Hematopoietic multipotent progenitor cell treated with erythropoietin and hydrocortisone succinate and interleukin-3 and kit ligand, for 4 days (in vitro differentiated cells): Measurements from ENCODE around the gene DTNB.
"Not testable (repeated sequence)": the region's sequence is repeated elsewhere in the genome, so short reads cannot be mapped to it uniquely, and the experiment has no call there.

Experiments
- DNase-seq: peaks from one replicate; pipeline ENCODE4 v3.0.0-alpha.2; 2015

The DTNB gene

GRCh38 chr2:25682082-25682481 is 8.7 kb upstream of the DTNB start:
- DNase-seq, result no peak

- no peak for DNase-seq
Measured at GRCh38 chr2:25677877-25678276, 4.5 kb upstream of the DTNB start.

DNA sequence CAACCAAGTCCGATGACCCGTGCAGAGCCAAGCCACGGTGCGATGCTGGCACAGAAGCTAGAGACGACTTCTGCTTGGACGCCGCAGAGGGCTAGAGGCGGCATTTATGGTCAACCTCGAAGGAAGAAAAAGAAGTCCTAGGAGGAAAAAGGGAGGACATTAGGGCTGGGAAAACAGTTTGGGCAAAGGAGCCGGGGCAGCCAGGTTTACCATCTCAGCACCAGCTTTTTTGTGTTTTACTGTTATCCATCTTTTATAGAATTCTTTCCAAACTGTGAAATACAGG is 643 bp upstream of the DTNB start:
- no peak for DNase-seq

DNA sequence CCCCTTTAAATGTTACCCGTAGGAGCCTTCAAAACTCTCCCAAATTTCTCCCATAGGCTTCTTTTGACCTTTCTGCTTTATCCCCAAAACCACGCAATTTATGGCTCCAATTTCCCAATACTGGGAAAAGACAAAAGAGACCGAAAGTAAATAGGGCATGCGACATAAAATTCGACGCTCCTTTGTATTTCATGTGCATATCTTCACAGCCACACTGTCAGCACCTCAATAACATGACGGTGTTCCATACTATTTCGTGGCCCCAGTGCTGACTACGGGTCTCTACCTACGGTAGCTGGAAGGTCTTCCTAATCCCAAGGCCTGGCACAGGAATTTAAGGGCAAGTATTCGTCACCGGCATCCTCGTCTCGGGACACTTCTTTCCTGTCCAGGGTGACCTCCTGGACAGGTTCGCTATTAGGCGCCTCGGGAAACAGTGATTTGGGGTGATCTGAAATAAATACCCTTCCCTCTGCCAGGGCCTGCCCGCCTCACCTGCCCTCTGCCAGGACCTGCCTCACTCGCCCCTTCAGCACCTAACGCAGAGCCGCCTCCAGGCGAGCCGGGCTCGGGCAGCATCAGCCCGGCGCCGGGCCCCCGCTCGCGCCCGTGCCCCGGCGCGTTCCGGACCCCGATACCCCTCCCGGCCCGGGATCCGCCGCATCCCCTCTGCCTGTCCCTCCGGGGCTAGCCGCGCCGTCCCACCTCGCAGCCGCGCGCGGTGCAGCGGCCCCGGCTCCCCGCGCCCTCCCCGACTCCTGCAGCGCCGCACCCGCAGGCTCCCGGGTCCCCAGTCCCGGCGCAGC is 680 bp downstream of the DTNB start:
- DNase-seq, result peak; percentile 81

- DNase-seq, result no peak
Measured at GRCh38 chr2:25671622-25672021, 1.8 kb downstream of the DTNB start.

- no peak for DNase-seq
Measured at GRCh38 chr2:25669520-25669919, 3.9 kb downstream of the DTNB start.

- no peak for DNase-seq
Measured at GRCh38 chr2:25666218-25666617, 7.2 kb downstream of the DTNB start.

- not testable (repeated sequence) for DNase-seq
Measured at GRCh38 chr2:25665429-25665828, 7.9 kb downstream of the DTNB start.

GRCh38 chr2:25664965-25665307 is 8.4 kb downstream of the DTNB start:
- no peak for DNase-seq

DNA sequence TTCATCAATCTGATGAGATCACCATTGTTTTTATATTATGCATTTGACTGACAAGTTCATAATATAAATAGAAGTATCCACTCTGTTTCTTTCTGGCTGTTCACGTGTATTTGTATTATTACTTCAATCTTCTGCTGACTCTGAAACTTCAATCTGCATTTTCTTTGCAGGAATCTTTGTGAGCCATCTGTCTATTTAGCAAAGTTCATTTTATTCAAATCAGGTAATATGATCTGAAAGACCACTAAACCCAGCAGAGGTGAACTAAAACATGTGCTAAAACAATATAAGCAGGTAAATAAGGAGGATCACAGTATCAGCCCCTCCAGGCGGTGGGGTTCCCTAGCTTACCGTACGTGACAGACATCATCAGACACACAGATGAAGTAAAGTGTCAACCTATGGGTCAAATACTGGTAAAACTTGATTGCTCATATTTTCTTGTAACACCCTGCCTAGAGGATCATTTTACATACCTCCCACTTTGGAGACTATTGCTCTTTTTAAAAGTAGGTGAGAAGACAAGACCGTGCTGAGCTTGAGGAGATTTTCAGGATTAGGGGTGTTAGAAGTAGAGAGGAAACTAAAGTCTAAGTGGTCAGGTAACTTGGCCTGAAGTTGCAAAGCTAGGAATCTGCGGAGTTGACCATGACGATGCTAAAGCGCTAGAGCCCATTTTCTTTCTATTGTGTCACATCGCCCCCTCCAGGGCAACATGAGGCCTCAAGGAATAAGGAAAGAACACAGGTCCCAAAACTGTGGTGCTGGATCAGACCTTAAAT is 9.0 kb downstream of the DTNB start:
- DNase-seq, result peak; percentile 84

GRCh38 chr2:25655316-25655715 is 18.1 kb downstream of the DTNB start:
- no peak for DNase-seq

DNA sequence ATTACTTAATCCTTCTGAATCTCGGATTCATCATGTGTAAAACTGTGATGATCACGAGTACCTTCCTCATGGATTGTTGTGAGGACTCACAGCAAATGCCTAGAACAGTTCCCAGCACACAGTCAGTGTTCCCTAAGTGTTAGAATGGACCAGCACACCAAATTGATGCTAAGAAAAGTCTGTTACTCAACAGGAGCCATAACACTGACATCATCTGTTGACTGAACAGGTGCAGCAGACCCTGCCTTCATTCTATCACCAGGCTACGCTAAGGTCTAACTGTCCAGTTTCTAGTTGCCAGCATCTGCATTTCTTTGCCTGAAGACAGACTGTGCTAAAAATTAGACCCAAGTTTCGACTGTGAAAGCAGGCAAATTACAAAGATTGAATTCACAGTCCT is 18.6 kb downstream of the DTNB start:
- no peak for DNase-seq

- DNase-seq, result no peak
Measured at GRCh38 chr2:25651782-25652455, 21.5 kb downstream of the DTNB start.

DNA sequence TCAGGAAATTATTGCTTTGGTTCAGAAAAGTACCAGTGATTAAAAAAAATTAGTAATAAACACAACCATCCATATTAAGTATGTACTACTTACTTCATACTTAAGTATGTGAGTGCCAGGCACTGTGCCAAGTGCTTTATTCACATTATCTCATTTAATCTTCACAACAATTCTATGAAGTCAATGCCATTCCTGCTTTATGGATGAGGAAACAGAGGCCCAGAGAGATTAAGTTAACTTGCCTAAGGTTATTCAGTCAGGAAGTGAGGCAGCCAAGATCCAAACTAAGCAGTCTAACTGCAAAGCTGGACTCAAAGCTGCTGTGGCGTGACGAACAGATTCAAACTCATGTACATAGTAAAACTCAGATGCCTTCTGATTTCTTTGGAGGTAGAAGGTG is 22.3 kb downstream of the DTNB start:
- DNase-seq, result no peak

- no peak for DNase-seq
Measured at GRCh38 chr2:25650256-25650655, 23.1 kb downstream of the DTNB start.

GRCh38 chr2:25649786-25650185 is 23.6 kb downstream of the DTNB start:
- DNase-seq, result no peak

DNA sequence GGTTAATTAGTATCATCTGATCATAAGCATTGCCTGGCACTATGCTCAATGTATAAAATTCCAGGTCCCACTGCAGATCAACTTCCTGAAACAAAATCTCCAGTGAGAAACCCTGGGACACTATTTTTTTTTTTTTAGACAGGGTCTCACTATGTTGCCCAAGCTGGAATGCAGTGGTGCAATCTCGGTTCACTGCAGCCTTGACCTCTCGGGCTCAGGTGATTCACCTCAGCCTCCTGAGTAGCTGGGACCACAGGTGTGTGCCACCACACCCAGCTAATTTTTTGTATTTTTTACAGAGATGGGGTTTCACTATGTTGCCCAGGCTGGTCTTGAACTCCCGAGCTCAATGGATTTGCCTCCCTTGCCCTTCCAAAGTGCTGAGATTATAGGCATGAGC is 31.1 kb downstream of the DTNB start:
- no peak for DNase-seq

DNA sequence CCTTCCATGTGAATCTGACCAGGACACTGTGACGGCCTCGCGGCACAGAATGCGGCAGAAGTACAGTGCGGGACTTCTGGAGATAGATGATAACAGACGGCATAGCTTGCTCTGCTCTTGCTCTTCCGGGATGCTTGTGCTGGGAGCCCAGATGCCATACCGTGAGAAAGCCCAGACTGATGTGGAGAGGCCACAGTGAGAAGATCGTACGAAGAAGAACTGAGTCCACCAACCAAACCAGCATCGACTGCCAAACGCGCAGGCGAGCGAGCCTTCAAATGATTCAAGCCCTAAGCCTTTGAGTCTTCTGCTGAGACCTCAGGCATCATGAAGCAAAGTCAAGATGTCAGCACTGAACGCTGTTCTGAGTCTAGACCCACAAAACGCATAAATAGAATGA is 33.7 kb downstream of the DTNB start:
- DNase-seq, result no peak

- no peak for DNase-seq
Measured at GRCh38 chr2:25639131-25639530, 34.2 kb downstream of the DTNB start.

DNA sequence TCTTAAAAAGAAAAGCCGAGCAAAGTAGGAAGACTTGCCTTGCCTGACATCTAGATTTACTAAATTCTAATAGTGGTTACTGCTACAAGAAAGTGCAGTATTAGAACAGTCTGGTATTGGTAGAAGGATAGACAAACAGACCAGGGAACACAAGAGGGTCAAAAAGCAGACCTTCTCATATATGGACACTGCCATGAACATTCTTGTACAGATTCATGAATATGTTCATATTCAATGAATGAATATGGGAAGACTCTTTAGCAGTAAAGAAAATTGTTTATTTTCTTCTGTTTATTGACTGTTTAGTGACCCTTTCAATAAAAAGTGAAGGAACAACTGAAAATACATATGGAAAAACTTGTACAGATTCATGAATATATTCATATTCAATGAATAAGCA is 37.6 kb downstream of the DTNB start:
- no peak for DNase-seq

DNA sequence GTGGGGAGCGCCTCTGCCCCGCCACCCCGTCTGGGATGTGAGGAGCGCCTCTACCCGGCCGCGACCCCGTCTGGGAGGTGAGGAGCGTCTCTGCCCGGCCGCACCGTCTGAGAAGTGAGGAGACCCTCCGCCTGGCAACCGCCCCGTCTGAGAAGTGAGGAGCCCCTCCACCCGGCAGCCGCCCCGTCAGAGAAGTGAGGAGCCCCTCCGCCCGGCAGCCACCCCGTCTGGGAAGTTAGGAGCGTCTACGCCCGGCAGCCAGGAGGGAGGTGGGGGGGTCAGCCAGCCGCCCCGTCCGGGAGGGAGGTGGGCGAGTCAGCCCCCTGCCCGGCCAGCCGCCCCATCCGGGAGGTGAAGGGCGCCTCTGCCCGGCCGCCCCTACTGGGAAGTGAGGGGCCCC is 39.6 kb downstream of the DTNB start:
- not testable (repeated sequence) for DNase-seq

DNA sequence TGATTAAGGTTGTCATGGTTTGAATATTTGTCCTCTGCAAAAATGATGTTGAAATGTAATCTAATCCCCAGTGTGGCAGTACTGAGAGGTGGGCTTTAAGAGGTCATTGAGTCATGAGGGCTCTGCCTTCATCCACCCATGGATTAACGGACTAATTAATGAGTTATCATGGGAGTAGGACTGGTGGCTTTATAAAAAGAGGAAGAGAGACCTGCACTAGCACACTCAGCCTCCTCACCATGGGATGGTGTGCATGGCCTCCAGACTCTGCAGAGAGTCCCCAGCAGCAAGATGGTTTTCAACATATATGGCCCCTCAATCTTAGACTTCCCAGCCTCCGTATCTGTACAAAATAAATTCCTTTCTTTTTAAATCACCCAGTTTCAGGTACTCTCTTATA is 41.0 kb downstream of the DTNB start:
- DNase-seq, result peak; percentile 28

DNA sequence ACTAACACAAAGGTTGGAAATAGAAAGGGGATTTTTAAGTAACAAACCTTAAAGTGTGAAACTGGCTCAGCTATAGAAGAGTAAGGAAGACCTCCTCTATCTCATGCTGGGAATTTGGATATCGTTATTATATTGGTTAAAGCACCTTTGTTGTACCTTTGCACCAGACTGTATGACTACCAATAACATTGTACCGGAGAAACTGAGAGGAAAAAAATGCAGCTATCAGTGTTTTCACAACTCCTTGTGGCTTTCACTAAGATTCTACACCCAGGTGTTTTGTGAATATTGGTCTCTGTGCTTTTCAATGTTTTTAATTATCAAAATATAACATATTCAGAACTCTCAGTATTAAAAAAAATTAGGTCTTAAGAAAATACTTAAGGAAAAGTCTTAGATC is 48.7 kb downstream of the DTNB start:
- DNase-seq, result no peak

DNA sequence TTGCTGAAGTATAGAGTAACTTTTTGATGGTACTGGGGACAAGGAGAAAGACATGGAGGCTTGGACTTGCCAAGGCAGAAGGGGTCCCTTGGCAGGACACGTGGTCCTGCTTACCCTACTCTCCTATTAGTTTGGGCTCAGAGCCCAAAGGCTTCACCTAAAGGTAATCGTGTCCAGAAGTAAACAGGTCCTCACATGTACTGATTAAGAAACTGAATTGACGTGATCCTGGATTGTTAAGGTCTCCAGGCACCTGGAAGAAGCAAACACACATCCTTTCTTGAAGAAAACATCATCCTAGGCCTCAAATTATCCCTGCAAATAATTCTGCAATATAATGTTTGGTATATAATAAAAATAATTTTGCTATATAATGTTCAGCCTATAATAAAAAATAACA is 50.0 kb downstream of the DTNB start:
- DNase-seq, result no peak
